K562 (cell line): Measurements from ENCODE around the gene TMEM270. TPM values are rescaled to one million over a fixed set of nuclear protein-coding genes. Genes with fewer than 3 reads are reported as not detected.

ENCODE experiments used
- ATAC-seq: fragments of 200-7000 bp; cut with Tn5 transposase; 3 replicates; pipeline ENCODE4 v1.9.1; 2020; ENCODE audit warnings: moderate library complexity
- BruUV-seq: library from RNA; stranded (reverse); fragments of 400-500 nt; replicated peaks from 2 replicates; lab custom pipeline; 2021; lab: Mats Ljungman, UMichigan
- CTCF ChIA-PET: fragments of 300-600 bp; formaldehyde crosslinking; extraction: SDS; loops from one replicate; lab custom pipeline; 2021; ENCODE audit warnings: low intra/inter-chr PET ratio; lab: Yijun Ruan, JAX
- POLR2A ChIA-PET: fragments of 300-600, 350-650 bp; sonication (Branson Sonifier 250); formaldehyde crosslinking; extraction: SDS; loops from one replicate; lab custom pipeline; 2021; ENCODE audit warnings: antibody characterized with exemption, inconsistent platforms; lab: Yijun Ruan, JAX
- DNase-seq, 4 experiments: peaks; one replicate each; pipeline versions ENCODE4 v3.0.0 to v3.0.0-alpha.2; 2011 to 2018; ENCODE audit warnings: low spot score in 3 of 4, mixed read lengths in 3 of 4; ENCODE audit errors: extremely low read depth in 1 of 4
- FAIRE-seq: peaks from 2 replicates; lab custom pipeline; 2011; peaks lifted over from hg19 to GRCh38; lab: Jason Lieb, UNC
- H2AFZ ChIP-seq: 2 replicates; pipeline ENCODE4 v1.6.0; 2011; ENCODE audit warnings: low read depth, low read length, control low read depth, inconsistent platforms
- H3K27ac ChIP-seq: fragments of 200-600 bp; 3 replicates; pipeline ENCODE4 v1.8.0; 2011; ENCODE audit warnings: low read depth, mild to moderate bottlenecking, control low read depth, inconsistent platforms, low read length, moderate library complexity, mixed read lengths; ENCODE audit errors: extremely low read depth
- H3K27me3 ChIP-seq, 2 experiments: fragments of 300-600 bp in 1 of 2; 2 replicates in 1 of 2; 3 replicates in 1 of 2; pipeline versions ENCODE4 v1.6.0 to v1.8.0; 2011; ENCODE audit warnings: inconsistent platforms in 2 of 2, low read length in 2 of 2, mild to moderate bottlenecking in 1 of 2, mixed read lengths in 1 of 2, moderate library complexity in 1 of 2; ENCODE audit not compliant: control insufficient read depth in 2 of 2, insufficient read depth in 2 of 2
- H3K36me3 ChIP-seq: fragments of 300-600 bp; 3 replicates; pipeline ENCODE4 v1.8.0; 2011; ENCODE audit warnings: mild to moderate bottlenecking, low read length, inconsistent platforms; ENCODE audit not compliant: control insufficient read depth, insufficient read depth
- H3K4me1 ChIP-seq, 2 experiments: fragments of 200-600 bp in 1 of 2; replicated peaks in 1 of 2; 2 replicates in 1 of 2; 3 replicates in 1 of 2; pipeline versions ENCODE4 v1.5.1 to v1.8.0; 2011; ENCODE audit warnings: inconsistent platforms in 2 of 2, low read length in 2 of 2, mild to moderate bottlenecking in 1 of 2, mixed read lengths in 1 of 2, moderate library complexity in 1 of 2; ENCODE audit not compliant: control insufficient read depth in 2 of 2, insufficient read depth in 2 of 2
- H3K4me2 ChIP-seq: 2 replicates; pipeline ENCODE4 v1.6.1; 2011; ENCODE audit warnings: low read length, control low read depth, inconsistent platforms, mixed read lengths; ENCODE audit not compliant: insufficient read depth
- H3K4me3 ChIP-seq: fragments of 200-600 bp; sonication (generic), shearing (Covaris generic); 2 replicates; pipeline ENCODE4 v1.5.1; 2016; ENCODE audit warnings: control low read depth, inconsistent platforms
- H3K79me2 ChIP-seq: fragments of 200-600 bp; 3 replicates; pipeline ENCODE4 v1.8.0; 2011; ENCODE audit warnings: low read length, inconsistent platforms; ENCODE audit not compliant: control insufficient read depth, insufficient read depth
- H3K9ac ChIP-seq, 2 experiments: 2 replicates each; pipeline versions ENCODE4 v1.6.0 to v1.6.1; 2011; ENCODE audit warnings: low read depth in 2 of 2, low read length in 2 of 2, control low read depth in 1 of 2, inconsistent platforms in 1 of 2, mild to moderate bottlenecking in 1 of 2, mixed read lengths in 1 of 2; ENCODE audit not compliant: insufficient read depth in 1 of 2
- H3K9me1 ChIP-seq: one replicate; pipeline ENCODE4 v1.6.0; 2011; ENCODE audit warnings: inconsistent platforms, mild to moderate bottlenecking, low read length, moderate library complexity; ENCODE audit not compliant: control insufficient read depth, insufficient read depth
- H3K9me3 ChIP-seq: replicated peaks from 2 replicates; pipeline ENCODE4 v1.5.1; 2011; ENCODE audit warnings: low read depth, low read length, inconsistent platforms; ENCODE audit not compliant: control insufficient read depth, insufficient read depth
- H4K20me1 ChIP-seq: replicated peaks from 2 replicates; pipeline ENCODE4 v1.6.1; 2011; ENCODE audit warnings: low read length, inconsistent platforms, mixed read lengths; ENCODE audit not compliant: control insufficient read depth, insufficient read depth
- ARID1B ChIP-seq: fragments of 450-650 bp; IDR thresholded peaks from 2 replicates; pipeline ENCODE4 v1.6.1; 2016; ENCODE audit warnings: antibody characterized with exemption, mild to moderate bottlenecking, inconsistent platforms
- GABPA ChIP-seq: fragments of 200-800 bp; sonication (Bioruptor generic); conservative IDR thresholded peaks from 2 replicates; pipeline ENCODE4 v1.6.1; 2016; ENCODE audit warnings: low read depth, missing genetic modification characterization, missing compliant biosample characterization
- GTF2A2 ChIP-seq: IDR thresholded peaks from 2 replicates; pipeline ENCODE4 v1.6.1; 2016; ENCODE audit warnings: mild to moderate bottlenecking, missing genetic modification characterization, missing compliant biosample characterization
- GTF2E2 ChIP-seq: fragments of 200-800 bp; sonication (Bioruptor generic); IDR thresholded peaks from 2 replicates; pipeline ENCODE4 v1.6.1; 2016; ENCODE audit warnings: missing genetic modification characterization, missing compliant biosample characterization
- NBN ChIP-seq: fragments of 450-650 bp; IDR thresholded peaks from 2 replicates; pipeline ENCODE4 v1.6.1; 2016; ENCODE audit warnings: low read depth, mild to moderate bottlenecking
- RCOR1 ChIP-seq, 2 experiments: IDR thresholded peaks; 2 replicates each; pipeline ENCODE4 v1.6.1; 2012; ENCODE audit warnings: low read depth in 2 of 2, low read length in 2 of 2, borderline replicate concordance in 1 of 2, improper control_type of control experiment in 1 of 2
- RERE ChIP-seq: sonication (generic); formaldehyde crosslinking; IDR thresholded peaks from 2 replicates; pipeline ENCODE4 v1.8.0; 2023; ENCODE audit warnings: missing genetic modification reagents, mild to moderate bottlenecking, borderline replicate concordance
- SMC3 ChIP-seq: conservative IDR thresholded peaks from 2 replicates; pipeline ENCODE4 v1.6.1; 2011; ENCODE audit warnings: low read depth, low read length, improper control_type of control experiment; ENCODE audit not compliant: insufficient read depth
- ZNF197 ChIP-seq: fragments of 200-800 bp; sonication (Bioruptor generic); IDR thresholded peaks from 2 replicates; pipeline ENCODE4 v1.6.1; 2016; ENCODE audit warnings: low read depth, missing genetic modification characterization, missing compliant biosample characterization
- WGBS: fragments of 100-300 bp; shearing (Covaris generic); methylation state at CpG from one replicate; pipeline ENCODE4 v1.1.6; 2016; ENCODE audit warnings: low coverage, mixed read lengths; ENCODE audit not compliant: insufficient coverage; ENCODE audit errors: missing lambda C conversion rate; 5-methylcytosine and 5-hydroxymethylcytosine counted together
- in situ Hi-C: fragments of 300-500 bp; cut with MboI; formaldehyde crosslinking; loops from 4 replicates; pipeline ENCODE4 v1.15.0; 2018; ENCODE audit warnings: inconsistent platforms, mixed read lengths
- intact Hi-C: fragments of 100-400 bp; cut with micrococcal nuclease; formaldehyde crosslinking; loops from 2 replicates; pipeline ENCODE4 v1.14.2; 2022
- polyA plus RNA-seq, 8 experiments: library from polyadenylated mRNA; depleted of rRNA in 4 of 8; stranded (reverse) in 5 of 8; unstranded in 3 of 8; fragments of >200 nt; fragmentation: Nextera tagmentation in 2 of 8; fragmentation: Illumina TruSeq in 1 of 8; extraction: Ambion mirVana in 2 of 8; extraction: Trizol in 1 of 8; gene quantifications; 2 replicates each; pipeline versions ENCODE4 v1.2.1 to v1.2.3, GENCODE V29; 2011 to 2014; ENCODE audit warnings: inconsistent platforms in 1 of 8, missing spikeins in 1 of 8
- total RNA-seq, 7 experiments: library from RNA; depleted of rRNA in 6 of 7; stranded (reverse); fragments of >200 nt in 6 of 7; fragmentation: Illumina TruSeq in 2 of 7; extraction: Trizol in 2 of 7; gene quantifications; 2 replicates each; pipeline versions ENCODE4 v1.2.1 to v1.2.3, GENCODE V29; 2011 to 2021; ENCODE audit warnings: low replicate concordance in 1 of 7

The TMEM270 gene
- total and polyA plus RNA-seq, 9 of the 15 experiments (the other 6 are each of a cell fraction or from before 2014, with no cell fraction given) = not detected

- no peaks in the 10 kb centered on the region for H3K79me2 ChIP-seq
- no peaks in the 10 kb centered on the region for H4K20me1 ChIP-seq
- H3K9me1 ChIP-seq = no peaks in the 10 kb centered on the region
- no peaks in the 10 kb centered on the region for H3K9me3 ChIP-seq
- H3K36me3 ChIP-seq = no peaks in the 10 kb centered on the region
- intact Hi-C loops = no loop called here
- ChIA-PET POLR2A (interaction anchor here (1.8 kb wide), 1 partner anchor 9 kb away, joined by 4 read pairs; no protein-coding TSS in a partner anchor), CTCF (no interaction called here)
- in situ Hi-C loops = no loop called here
- peaks cover 35 to 43% of the 10 kb centered on the region in 2 experiments for H3K4me1 ChIP-seq
- TF ChIP-seq ARID1B (no peak), GTF2A2 (tag) (no peak), NBN (no peak), RCOR1 (IDR thresholded peaks at IDR 0.05; ENCODE audit: borderline replicate concordance in 1 of 2, low read depth in 2 of 2, low read length in 2 of 2) (no peak)
- no peak overlapping the region for H3K27ac ChIP-seq
- H3K4me2 ChIP-seq = no peak overlapping the region
- H2AFZ ChIP-seq = no peak overlapping the region
- no peak for ATAC-seq
- no peaks in the 10 kb centered on the region for H3K27me3 ChIP-seq
- peak overlapping the region in 1 of 2 experiments; percentile 39; a peak in 1 of 4 replicates for H3K9ac ChIP-seq
- H3K4me3 ChIP-seq = no peak overlapping the region
- 77% methylated on average over 9 of the region's 9 CpGs for WGBS
- BruUV-seq = no TSS peak
- peak in 1 of 4 experiments; percentile 4 for DNase-seq
- no peak for FAIRE-seq
Observed at GRCh38 chr7:73824986-73825385, 36.0 kb upstream of the TMEM270 start.

GRCh38 chr7:73827567-73828106 lies 33.3 kb upstream of the TMEM270 start:
- BruUV-seq = no TSS peak
- TF ChIP-seq GABPA (tag) (peak; percentile 48; the same call in 1 of the 2 replicates), GTF2E2 (tag) (no peak), SMC3 (no peak), RCOR1 (IDR thresholded peaks at IDR 0.05; ENCODE audit: borderline replicate concordance in 1 of 2, low read depth in 2 of 2, low read length in 2 of 2) (0 out of 4 replicates have a peak, but pooled peaks of 1 of the 2 experiments have one; percentile 10), RERE (CRISPR knock-in tag) (no peak), ZNF197 (CRISPR knock-in tag) (no peak)

More at GRCh38 chr7:73827567-73828106, 33.3 kb upstream of the TMEM270 start:
- in situ Hi-C loops = no loop called here
- ATAC-seq (peak; percentile 20), DNase-seq (peak in 3 of 4 experiments; percentile 45 to 67 (median 63)), FAIRE-seq (no peak)
- H3K27ac ChIP-seq = no peak overlapping the region
- WGBS = 34% methylated on average over 10 of the region's 11 CpGs
- H3K9me3 ChIP-seq = no peaks in the 10 kb centered on the region
- ChIA-PET CTCF (interaction anchor here (1.9 kb wide), 1 partner anchor 28 kb away, joined by 8 read pairs; no protein-coding TSS in a partner anchor), POLR2A (no interaction called here)
- intact Hi-C loops = loop anchor here (2.0 kb wide), 1 partner anchor 27 kb away; no protein-coding TSS in a partner anchor
- no peaks in the 10 kb centered on the region for H3K9me1 ChIP-seq
- H3K9ac ChIP-seq = peak overlapping the region in 1 of 2 experiments; percentile 78; a peak in 1 of 4 replicates
- no peak overlapping the region for H3K4me3 ChIP-seq
- no peak overlapping the region for H3K4me2 ChIP-seq
- H3K36me3 ChIP-seq = no peaks in the 10 kb centered on the region
- H4K20me1 ChIP-seq = no peaks in the 10 kb centered on the region
- H2AFZ ChIP-seq = peak overlapping the region; percentile 36; the same call in 1 of the 2 replicates
- no peaks in the 10 kb centered on the region for H3K27me3 ChIP-seq
- H3K79me2 ChIP-seq = no peaks in the 10 kb centered on the region
- peaks cover 23 to 46% of the 10 kb centered on the region in 2 experiments for H3K4me1 ChIP-seq
